ES-I3 (cell line): ENCODE measurements around the gene TBX20.
"Not testable (repeated sequence)": the region's sequence is repeated elsewhere in the genome, so short reads cannot be mapped to it uniquely, and the experiment has no call there.

Experiments
- H3K36me3 ChIP-seq: 2 replicates; pipeline ENCODE4 v1.6.1; 2013; ENCODE audit warnings: mild to moderate bottlenecking, low read length, control low read depth, moderate library complexity; ENCODE audit not compliant: insufficient read depth
- H3K4me1 ChIP-seq: 2 replicates; pipeline ENCODE4 v1.6.1; 2013; ENCODE audit warnings: mild to moderate bottlenecking, control low read depth, low read length; ENCODE audit not compliant: insufficient read depth
- H3K9ac ChIP-seq: 2 replicates; pipeline ENCODE4 v1.6.1; 2013; ENCODE audit warnings: low read depth, mild to moderate bottlenecking, low read length, moderate library complexity
- H3K9me3 ChIP-seq: 2 replicates; pipeline ENCODE4 v1.6.1; 2013; ENCODE audit warnings: mild to moderate bottlenecking, low read length, moderate library complexity; ENCODE audit not compliant: control insufficient read depth, insufficient read depth

TBX20 gene

GRCh38 chr7:35183873-35184503, 69.9 kb downstream of the TBX20 start:
- not testable (repeated sequence) for H3K9me3 ChIP-seq, H3K36me3 ChIP-seq, H3K4me1 ChIP-seq, H3K9ac ChIP-seq

GRCh38 chr7:35180665-35181064, 73.2 kb downstream of the TBX20 start:
- not testable (repeated sequence) for H3K9me3 ChIP-seq, H3K36me3 ChIP-seq, H3K9ac ChIP-seq, H3K4me1 ChIP-seq

GRCh38 chr7:35173176-35173575, 80.7 kb downstream of the TBX20 start:
- H3K9ac ChIP-seq, H3K36me3 ChIP-seq, H3K4me1 ChIP-seq, H3K9me3 ChIP-seq: not testable (repeated sequence)

GRCh38 chr7:35172131-35172530, 81.8 kb downstream of the TBX20 start:
- H3K36me3 ChIP-seq, H3K4me1 ChIP-seq, H3K9me3 ChIP-seq, H3K9ac ChIP-seq: not testable (repeated sequence)

- H3K9ac ChIP-seq, H3K36me3 ChIP-seq, H3K4me1 ChIP-seq, H3K9me3 ChIP-seq: not testable (repeated sequence)
Observed at GRCh38 chr7:35167658-35168057, 86.2 kb downstream of the TBX20 start.

GRCh38 chr7:35167158-35167557, 86.7 kb downstream of the TBX20 start:
- H3K4me1 ChIP-seq, H3K9me3 ChIP-seq: not testable (repeated sequence)

GRCh38 chr7:35161059-35161740, 92.7 kb downstream of the TBX20 start:
- H3K9ac ChIP-seq, H3K4me1 ChIP-seq, H3K36me3 ChIP-seq, H3K9me3 ChIP-seq: not testable (repeated sequence)

More at GRCh38 chr7:35167158-35167557, 86.7 kb downstream of the TBX20 start:
- not testable (repeated sequence) for H3K9ac ChIP-seq, H3K36me3 ChIP-seq
